Central memory CD8-positive, alpha-beta T cell (primary cell): ENCODE results near the gene ANKRD44.

Source experiments
- ATAC-seq: fragments of 150-1000 bp; cut with Tn5 transposase; replicated peaks from 2 replicates; pipeline ENCODE4 v1.10.0; 2022; ENCODE audit warnings: mild to moderate bottlenecking, moderate FRiP score, moderate number of reproducible peaks; ENCODE audit not compliant: poor library complexity, severe bottlenecking; ENCODE audit errors: extremely low read depth
- DNase-seq, 2 donors: peaks; one replicate each; pipeline ENCODE4 v3.0.0; 2021; ENCODE audit warnings: low spot score in 2 of 2
- H3K27ac Mint-ChIP-seq: one replicate; pipeline ENCODE4 v1.8.0; 2022; ENCODE audit warnings: low read depth, mild to moderate bottlenecking, moderate library complexity, mixed read lengths
- H3K27me3 Mint-ChIP-seq: one replicate; pipeline ENCODE4 v1.8.0; 2022; ENCODE audit warnings: mixed read lengths
- H3K36me3 Mint-ChIP-seq: one replicate; pipeline ENCODE4 v1.8.0; 2022; ENCODE audit warnings: mild to moderate bottlenecking, moderate library complexity, mixed read lengths; ENCODE audit not compliant: insufficient read depth
- H3K4me1 Mint-ChIP-seq: one replicate; pipeline ENCODE4 v1.8.0; 2022; ENCODE audit warnings: mixed read lengths
- H3K4me3 Mint-ChIP-seq: one replicate; pipeline ENCODE4 v1.8.0; 2022; ENCODE audit warnings: mild to moderate bottlenecking, moderate library complexity, mixed read lengths
- H3K9me3 Mint-ChIP-seq: one replicate; pipeline ENCODE4 v1.8.0; 2022; ENCODE audit warnings: mixed read lengths

ANKRD44 gene

DNA sequence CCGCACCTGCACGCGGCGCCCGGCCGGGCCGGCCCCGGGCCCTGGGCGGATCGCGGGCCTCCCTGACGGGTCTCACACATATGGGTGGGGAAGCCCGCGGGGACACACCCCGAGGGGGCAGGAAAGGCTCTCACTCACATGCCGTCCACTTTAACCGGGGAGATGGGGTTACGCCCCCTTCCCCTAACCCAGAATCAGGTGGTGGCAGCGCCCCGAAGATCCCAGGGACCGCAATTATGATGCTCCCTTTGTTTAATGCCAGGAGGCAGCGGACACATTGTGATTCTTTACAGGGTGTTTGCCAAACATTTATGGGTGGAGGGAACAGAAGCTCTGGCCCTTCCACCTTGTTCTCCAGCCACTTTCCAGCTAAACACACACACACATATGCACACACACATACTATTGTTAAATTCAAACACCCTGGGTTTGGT, 424 bp upstream of the ANKRD44 start:
- DNase-seq (no peak), ATAC-seq (no peak)
- Mint-ChIP-seq H3K9me3 (no peaks in the 10 kb centered on the region), H3K4me3 (peak overlapping the region; percentile 90), H3K27ac (peak overlapping the region; percentile 93), H3K27me3 (no peaks in the 10 kb centered on the region), H3K36me3 (peaks cover 26% of the 10 kb centered on the region), H3K4me1 (peaks cover 54% of the 10 kb centered on the region)

DNA sequence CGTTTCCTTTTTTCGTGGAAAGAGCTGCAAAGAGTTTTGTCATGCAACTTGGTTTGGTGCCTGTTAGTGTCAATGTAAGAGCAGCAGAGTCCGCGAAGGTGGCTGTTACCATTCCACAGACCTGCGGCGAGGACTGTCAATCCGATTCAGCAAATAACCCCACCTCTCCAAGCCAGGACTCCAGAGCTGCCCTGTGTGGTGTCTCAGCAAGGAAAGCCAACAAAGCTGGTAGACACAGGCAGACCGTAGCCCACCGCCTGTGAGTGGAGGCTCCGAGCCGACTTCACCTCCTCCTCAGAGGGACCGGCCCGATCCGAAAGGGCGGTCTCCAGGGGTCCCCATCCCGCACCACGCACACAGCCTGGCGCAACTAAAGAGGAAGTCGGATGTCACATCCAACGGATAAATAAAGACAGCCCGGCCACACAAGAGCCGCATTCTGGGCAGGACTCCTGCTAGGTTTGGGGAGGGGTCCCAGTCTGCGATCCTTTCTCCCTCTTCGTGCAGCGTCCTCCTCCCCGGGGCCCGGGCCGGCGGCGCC, 819 bp downstream of the ANKRD44 start:
- Mint-ChIP-seq H3K27me3 (no peaks in the 10 kb centered on the region), H3K36me3 (peaks cover 29% of the 10 kb centered on the region), H3K4me1 (peaks cover 58% of the 10 kb centered on the region), H3K4me3 (peak overlapping the region; percentile 90), H3K27ac (peak overlapping the region; percentile 93), H3K9me3 (no peaks in the 10 kb centered on the region)
- ATAC-seq: peak; percentile 11
- peak in 1 of 2 donors; percentile 40 for DNase-seq

DNA sequence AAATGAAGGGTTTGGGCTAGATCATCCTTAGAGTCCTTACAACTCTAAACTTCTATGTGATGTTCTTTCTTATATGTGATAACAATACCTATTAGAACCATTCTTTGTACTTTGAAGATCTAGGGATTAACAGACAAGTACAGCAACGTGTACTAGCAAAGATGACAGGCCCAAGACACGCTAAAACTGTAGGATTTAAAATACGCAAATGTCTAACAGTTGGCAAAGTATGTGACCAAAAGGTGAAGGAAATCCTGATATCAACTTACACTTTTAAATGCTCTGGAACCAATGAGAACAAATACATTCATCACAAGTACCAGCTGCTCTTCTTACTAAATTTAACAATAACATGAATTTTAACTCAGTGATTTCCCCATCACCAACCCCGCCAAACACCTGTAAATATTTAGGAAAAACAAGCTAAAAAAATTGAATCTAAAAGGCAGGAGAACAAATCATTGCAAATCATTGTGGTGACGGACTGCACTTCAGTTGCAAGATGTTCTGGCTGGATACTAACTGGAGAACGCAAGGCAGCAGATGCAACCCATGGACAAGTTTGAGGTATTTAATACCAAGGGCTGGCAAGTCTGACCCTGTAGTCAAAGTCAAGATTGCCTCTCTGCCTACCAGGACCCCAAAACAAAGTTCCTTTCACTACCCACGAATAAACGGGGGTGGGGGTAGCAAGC, 1.4 kb downstream of the ANKRD44 start:
- Mint-ChIP-seq H3K36me3 (peaks cover 29% of the 10 kb centered on the region), H3K4me3 (peak overlapping the region; percentile 90), H3K27ac (peak overlapping the region; percentile 93), H3K4me1 (peaks cover 58% of the 10 kb centered on the region), H3K9me3 (no peaks in the 10 kb centered on the region), H3K27me3 (no peaks in the 10 kb centered on the region)
- no peak for ATAC-seq
- no peak for DNase-seq

DNA sequence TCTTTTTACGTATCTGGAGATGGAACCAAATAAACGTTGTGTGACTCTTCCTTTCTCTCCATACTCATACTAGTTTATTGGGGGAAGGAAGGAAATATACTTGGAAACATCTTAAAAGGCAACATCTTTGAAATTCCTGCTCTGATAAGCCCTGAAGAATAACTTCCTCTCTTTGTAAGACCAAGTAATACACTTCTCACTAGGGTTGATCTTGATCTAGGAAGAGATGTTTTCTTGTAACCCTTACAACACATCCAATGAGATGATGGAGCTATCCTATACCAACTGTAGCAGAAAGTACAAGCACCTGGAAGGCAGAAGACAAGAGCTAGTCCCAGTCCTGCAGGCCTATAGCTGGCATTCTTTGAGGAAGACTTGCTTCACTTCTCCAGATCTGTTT, 2.0 kb downstream of the ANKRD44 start:
- peaks cover 58% of the 10 kb centered on the region for H3K4me1 Mint-ChIP-seq
- no peak for ATAC-seq
- peaks cover 29% of the 10 kb centered on the region for H3K36me3 Mint-ChIP-seq
- no peaks in the 10 kb centered on the region for H3K27me3 Mint-ChIP-seq
- peak overlapping the region; percentile 93 for H3K27ac Mint-ChIP-seq
- H3K4me3 Mint-ChIP-seq: peak overlapping the region; percentile 90
- no peaks in the 10 kb centered on the region for H3K9me3 Mint-ChIP-seq
- no peak for DNase-seq

DNA sequence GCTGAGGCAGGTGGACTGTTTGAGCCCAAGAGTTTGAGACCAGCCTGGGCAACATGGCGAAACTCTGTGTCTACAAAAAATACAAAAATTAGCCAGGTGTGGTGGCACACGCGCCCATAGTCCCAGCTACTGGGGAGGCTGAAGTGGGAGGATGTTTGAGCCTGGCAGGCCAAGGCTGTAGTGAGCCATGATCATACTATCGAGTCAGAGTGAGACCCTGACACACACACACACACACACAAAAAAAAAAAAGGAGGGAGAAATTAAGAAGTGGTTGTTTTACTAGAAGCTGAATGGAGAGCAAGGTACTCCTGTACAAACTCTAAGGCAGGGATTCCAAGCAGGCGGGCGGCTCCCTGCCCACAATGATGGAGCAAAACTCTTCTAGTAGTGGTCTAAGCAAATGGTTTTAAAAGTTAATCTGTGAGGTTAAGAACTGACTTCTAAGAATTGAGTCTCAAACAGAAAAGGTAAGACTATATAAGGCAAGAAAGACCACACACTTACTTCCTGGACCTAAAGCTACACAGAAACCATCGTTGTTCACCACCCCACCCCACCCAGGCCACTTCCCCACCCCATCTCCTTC, 2.6 kb downstream of the ANKRD44 start:
- ATAC-seq: no peak
- Mint-ChIP-seq H3K27me3 (no peaks in the 10 kb centered on the region), H3K36me3 (peaks cover 29% of the 10 kb centered on the region), H3K4me1 (peaks cover 61% of the 10 kb centered on the region), H3K27ac (peak overlapping the region; percentile 93), H3K9me3 (no peaks in the 10 kb centered on the region), H3K4me3 (peak overlapping the region; percentile 90)
- no peak for DNase-seq

DNA sequence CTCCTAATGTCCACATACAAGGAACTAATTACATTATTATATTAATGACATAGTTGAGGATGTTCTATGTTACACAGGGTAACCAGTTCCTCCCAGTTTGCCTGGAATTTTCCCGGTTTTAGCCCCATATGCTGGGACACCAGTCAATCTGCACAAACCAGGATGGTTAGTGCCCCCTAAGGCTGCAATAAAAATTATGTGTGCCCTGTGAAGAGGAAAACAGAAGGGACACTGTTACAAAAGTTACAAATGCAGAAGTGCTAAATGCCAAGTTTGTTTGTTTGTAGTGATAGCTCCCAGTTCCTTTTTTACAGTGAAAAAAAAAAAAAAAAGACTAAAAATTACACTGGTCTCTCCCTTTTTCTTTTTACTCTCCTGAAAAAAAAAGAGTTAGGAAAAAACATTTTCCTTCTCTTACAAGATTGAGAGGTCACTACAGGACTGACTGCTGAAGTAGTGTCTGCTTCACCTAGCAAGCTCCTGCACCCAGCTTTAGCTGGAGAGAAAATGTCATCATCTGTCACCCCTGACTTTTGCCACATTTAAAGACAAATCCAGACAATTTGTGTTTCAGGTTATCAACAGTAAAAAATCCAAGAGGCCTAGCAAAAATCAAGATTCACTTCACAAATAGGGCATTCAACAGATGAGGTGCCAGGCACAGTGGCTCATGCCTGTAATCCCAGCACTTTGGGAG, 3.2 kb downstream of the ANKRD44 start:
- H3K4me3 Mint-ChIP-seq: peak overlapping the region; percentile 90
- no peaks in the 10 kb centered on the region for H3K27me3 Mint-ChIP-seq
- ATAC-seq: no peak
- peaks cover 31% of the 10 kb centered on the region for H3K36me3 Mint-ChIP-seq
- no peaks in the 10 kb centered on the region for H3K9me3 Mint-ChIP-seq
- DNase-seq: no peak
- H3K27ac Mint-ChIP-seq: peak overlapping the region; percentile 93
- peaks cover 67% of the 10 kb centered on the region for H3K4me1 Mint-ChIP-seq

DNA sequence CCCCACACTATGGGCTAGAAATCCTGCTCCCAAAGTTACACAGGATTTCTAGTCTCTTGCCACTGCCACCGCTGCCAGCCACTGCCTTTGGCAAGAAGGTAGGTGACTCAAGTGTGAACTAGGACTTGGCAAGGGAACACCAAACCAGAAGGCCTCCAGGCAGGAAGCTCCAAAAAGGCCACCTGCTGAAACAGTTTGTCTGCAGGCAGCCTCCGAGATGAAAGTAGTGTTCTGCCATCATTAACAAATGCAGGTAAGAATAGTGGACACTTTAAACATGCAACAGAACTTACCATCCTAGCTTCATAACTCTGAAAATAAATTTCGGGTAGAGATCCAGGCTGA, 3.9 kb downstream of the ANKRD44 start:
- no peak for ATAC-seq
- DNase-seq: no peak
- Mint-ChIP-seq H3K4me1 (peaks cover 71% of the 10 kb centered on the region), H3K27ac (peak overlapping the region; percentile 92), H3K9me3 (no peaks in the 10 kb centered on the region), H3K27me3 (no peaks in the 10 kb centered on the region), H3K4me3 (peak overlapping the region; percentile 71), H3K36me3 (peaks cover 32% of the 10 kb centered on the region)

DNA sequence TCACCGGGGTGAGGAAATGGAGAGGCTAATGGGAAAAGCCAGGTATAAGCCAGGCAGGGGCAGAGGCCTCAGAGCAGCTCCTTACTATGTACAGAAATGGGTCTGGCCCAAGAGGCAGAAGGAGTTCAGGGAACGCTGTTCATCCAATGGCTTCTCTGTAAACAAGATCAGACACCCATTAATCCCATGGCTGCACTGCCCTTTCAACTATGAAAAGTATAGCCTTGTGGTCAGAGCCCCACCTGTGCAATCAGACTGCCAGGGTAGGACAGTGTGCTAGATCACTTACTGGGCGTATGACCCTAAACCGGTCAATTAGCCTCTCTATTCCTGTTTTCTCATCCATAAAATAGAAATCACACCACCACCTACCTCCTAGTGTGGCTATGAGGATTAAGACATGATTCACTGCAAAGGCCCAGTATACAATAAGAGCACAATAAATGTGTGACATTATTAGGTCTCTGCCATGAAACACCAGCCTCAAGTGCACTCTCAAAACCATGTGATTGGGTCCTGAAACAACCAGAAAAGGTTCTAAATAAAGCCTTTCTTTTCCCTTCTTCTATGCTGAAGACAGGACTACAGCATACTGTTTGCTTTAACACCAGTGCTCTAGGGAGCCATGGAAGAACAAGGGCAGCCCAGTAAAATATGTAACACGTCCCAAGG, 4.4 kb downstream of the ANKRD44 start:
- DNase-seq (no peak), ATAC-seq (no peak)
- peak overlapping the region; percentile 71 for H3K4me3 Mint-ChIP-seq
- H3K27me3 Mint-ChIP-seq: no peaks in the 10 kb centered on the region
- H3K9me3 Mint-ChIP-seq: no peaks in the 10 kb centered on the region
- peaks cover 71% of the 10 kb centered on the region for H3K4me1 Mint-ChIP-seq
- H3K36me3 Mint-ChIP-seq: peaks cover 31% of the 10 kb centered on the region
- peak overlapping the region; percentile 92 for H3K27ac Mint-ChIP-seq

DNA sequence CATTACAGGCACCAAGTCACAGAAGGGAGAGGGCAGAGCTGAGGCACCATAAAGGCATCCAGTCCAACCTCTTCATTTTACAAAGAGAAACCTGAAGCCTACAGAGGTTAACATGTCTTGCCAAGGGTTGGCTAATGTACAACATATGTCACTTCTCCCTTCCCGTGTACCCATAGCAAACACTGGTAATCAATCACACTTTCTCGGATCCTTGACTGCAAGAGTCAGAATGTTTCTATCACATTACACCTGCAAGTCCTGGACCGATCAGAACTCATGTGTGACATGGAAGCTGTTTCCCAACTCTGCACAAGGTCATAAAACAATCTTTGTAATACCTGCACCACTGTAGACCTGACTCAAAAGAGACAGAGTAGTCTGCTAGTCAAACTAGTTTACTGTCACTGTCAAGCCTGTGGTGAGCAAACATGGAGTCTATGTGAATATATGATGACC, 6.0 kb downstream of the ANKRD44 start:
- H3K4me3 Mint-ChIP-seq: peak overlapping the region; percentile 71
- H3K9me3 Mint-ChIP-seq: no peaks in the 10 kb centered on the region
- H3K36me3 Mint-ChIP-seq: peaks cover 31% of the 10 kb centered on the region
- peak overlapping the region; percentile 92 for H3K27ac Mint-ChIP-seq
- DNase-seq: no peak
- no peaks in the 10 kb centered on the region for H3K27me3 Mint-ChIP-seq
- no peak for ATAC-seq
- peaks cover 84% of the 10 kb centered on the region for H3K4me1 Mint-ChIP-seq

DNA sequence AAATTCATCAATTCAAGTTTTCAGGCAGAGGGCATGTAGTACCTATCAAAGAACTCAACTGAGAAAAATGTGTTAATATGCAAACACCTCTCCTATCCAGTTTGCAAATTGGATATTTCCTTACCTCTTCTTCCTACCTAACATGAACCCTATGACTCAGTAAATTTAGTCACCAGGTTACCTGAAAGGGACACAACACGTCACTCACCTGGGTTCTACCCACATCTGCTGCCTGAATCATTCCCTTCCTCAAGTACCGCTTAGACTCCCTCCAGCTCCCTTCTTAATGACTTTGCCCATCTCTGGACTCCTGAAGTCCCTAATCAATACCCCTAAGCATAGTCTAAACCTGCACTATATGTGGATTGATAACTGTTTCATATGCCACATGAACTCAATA, 10.4 kb downstream of the ANKRD44 start:
- H3K4me1 Mint-ChIP-seq: peaks cover 90% of the 10 kb centered on the region
- peak overlapping the region; percentile 93 for H3K27ac Mint-ChIP-seq
- H3K36me3 Mint-ChIP-seq: peaks cover 25% of the 10 kb centered on the region
- no peak for ATAC-seq
- H3K4me3 Mint-ChIP-seq: peak overlapping the region; percentile 75
- H3K27me3 Mint-ChIP-seq: no peaks in the 10 kb centered on the region
- DNase-seq: no peak
- H3K9me3 Mint-ChIP-seq: no peaks in the 10 kb centered on the region

DNA sequence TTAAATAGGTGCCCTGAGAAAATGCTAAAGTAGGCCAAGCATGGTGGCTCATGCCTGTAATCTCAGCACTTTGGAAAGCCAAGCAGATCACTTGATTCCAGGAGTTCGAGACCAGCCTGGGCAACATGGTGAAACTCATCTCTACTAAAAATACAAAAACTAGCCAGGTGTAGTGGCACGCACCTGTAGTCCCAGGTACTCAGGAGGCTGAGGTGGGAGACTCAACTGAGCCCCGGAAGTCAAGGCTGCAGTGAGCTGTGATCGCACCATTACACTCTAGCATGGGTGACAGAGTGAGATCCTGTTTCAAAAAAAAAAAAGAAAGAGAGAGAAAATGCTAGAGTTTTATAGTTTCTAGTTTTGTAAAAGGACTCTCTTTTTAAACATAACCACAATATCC, 12.0 kb downstream of the ANKRD44 start:
- H3K9me3 Mint-ChIP-seq: no peaks in the 10 kb centered on the region
- no peaks in the 10 kb centered on the region for H3K27me3 Mint-ChIP-seq
- peak overlapping the region; percentile 58 for H3K4me3 Mint-ChIP-seq
- peaks cover 34% of the 10 kb centered on the region for H3K36me3 Mint-ChIP-seq
- peak overlapping the region; percentile 93 for H3K27ac Mint-ChIP-seq
- DNase-seq (peak in 1 of 2 donors; percentile 28), ATAC-seq (no peak)
- peaks cover 94% of the 10 kb centered on the region for H3K4me1 Mint-ChIP-seq

DNA sequence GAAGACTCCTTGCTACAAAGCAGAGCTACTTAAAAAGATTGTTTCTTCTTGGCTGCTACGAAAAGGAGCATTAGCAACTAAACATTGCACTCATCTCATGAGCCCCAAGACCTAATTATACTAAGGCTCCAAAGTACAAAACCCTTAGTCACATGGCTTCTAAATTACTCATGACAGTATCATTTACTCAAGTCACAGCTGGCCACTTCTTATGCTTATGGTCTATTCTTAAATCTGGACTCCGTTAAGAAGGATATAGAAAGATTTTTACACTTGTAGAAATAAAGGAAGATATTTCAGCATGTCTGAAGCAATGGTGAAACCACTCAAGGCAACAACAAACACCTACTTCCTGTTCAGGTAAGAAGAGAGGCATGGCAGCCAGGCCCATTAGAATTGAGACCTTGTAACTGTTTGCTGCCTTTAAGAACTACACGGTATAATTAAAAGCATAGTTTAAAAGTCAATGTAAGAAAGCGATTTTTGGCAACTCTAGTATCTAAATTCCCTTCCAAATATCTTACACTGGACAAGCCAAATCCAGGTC, 12.7 kb downstream of the ANKRD44 start:
- Mint-ChIP-seq H3K9me3 (no peaks in the 10 kb centered on the region), H3K27me3 (no peaks in the 10 kb centered on the region), H3K4me3 (peak overlapping the region; percentile 58), H3K27ac (peak overlapping the region; percentile 93), H3K36me3 (peaks cover 35% of the 10 kb centered on the region), H3K4me1 (peaks cover 97% of the 10 kb centered on the region)
- no peak for DNase-seq
- no peak for ATAC-seq
